Keratinocyte (primary cell): ENCODE measurements around the gene PDCD6IP. TPM values are rescaled to one million over a fixed set of nuclear protein-coding genes. Genes with fewer than 3 reads are reported as not detected.
A peak's percentile ranks its signal among the peaks of the same experiment; 100 is the strongest.

Source experiments
- DNase-seq: peaks from one replicate; pipeline ENCODE4 v3.0.0-alpha.2; 2011; ENCODE audit warnings: low read depth, missing footprints, low spot score
- FAIRE-seq: peaks from 2 replicates; lab custom pipeline; 2011; peaks lifted over from hg19 to GRCh38; lab: Jason Lieb, UNC
- H2AFZ ChIP-seq: 2 replicates; pipeline ENCODE4 v1.6.0; 2012; ENCODE audit warnings: low read length, control low read depth, inconsistent platforms; ENCODE audit not compliant: control insufficient read depth
- H3K27ac ChIP-seq: 2 replicates; pipeline ENCODE4 v1.5.1; 2011; ENCODE audit warnings: low read length; ENCODE audit not compliant: control insufficient read depth, insufficient read depth
- H3K27me3 ChIP-seq: 3 replicates; pipeline ENCODE4 v1.6.0; 2011; ENCODE audit warnings: low read length; ENCODE audit not compliant: control insufficient read depth, insufficient read depth; ENCODE audit errors: extremely low read depth
- H3K36me3 ChIP-seq, 2 experiments: 2 replicates in 1 of 2; 3 replicates in 1 of 2; pipeline ENCODE4 v1.5.1; 2011; ENCODE audit warnings: low read length in 2 of 2, mild to moderate bottlenecking in 1 of 2; ENCODE audit not compliant: control insufficient read depth in 2 of 2, insufficient read depth in 2 of 2; ENCODE audit errors: extremely low read depth in 1 of 2
- H3K4me1 ChIP-seq: 3 replicates; pipeline ENCODE4 v1.5.1; 2011; ENCODE audit warnings: low read length; ENCODE audit not compliant: control insufficient read depth, insufficient read depth; ENCODE audit errors: extremely low read depth
- H3K4me2 ChIP-seq: 3 replicates; pipeline ENCODE4 v1.6.0; 2011; ENCODE audit warnings: low read depth, low read length; ENCODE audit not compliant: control insufficient read depth, insufficient read depth; ENCODE audit errors: extremely low read depth
- H3K4me3 ChIP-seq, 3 experiments: fragments of 200-600 bp in 1 of 3; sonication (generic) in 1 of 3; 2 replicates in 2 of 3; 3 replicates in 1 of 3; pipeline ENCODE4 v1.5.1; 2011 to 2016; ENCODE audit warnings: low read length in 3 of 3, mild to moderate bottlenecking in 3 of 3, control low read depth in 2 of 3, inconsistent platforms in 1 of 3, low read depth in 1 of 3, mixed read lengths in 1 of 3, mixed run types in 1 of 3, moderate library complexity in 1 of 3; ENCODE audit not compliant: control insufficient read depth in 2 of 3, insufficient read depth in 2 of 3; ENCODE audit errors: extremely low read depth in 1 of 3
- H3K79me2 ChIP-seq: 2 replicates; pipeline ENCODE4 v1.6.0; 2012; ENCODE audit warnings: low read length; ENCODE audit not compliant: control insufficient read depth, insufficient read depth
- H3K9ac ChIP-seq: 3 replicates; pipeline ENCODE4 v1.6.0; 2011; ENCODE audit warnings: low read length; ENCODE audit not compliant: control insufficient read depth, insufficient read depth; ENCODE audit errors: extremely low read depth
- H3K9me1 ChIP-seq: 3 replicates; pipeline ENCODE4 v1.6.0; 2011; ENCODE audit warnings: low read length; ENCODE audit not compliant: control insufficient read depth, insufficient read depth; ENCODE audit errors: extremely low read depth
- H3K9me3 ChIP-seq: 2 replicates; pipeline ENCODE4 v1.5.1; 2012; ENCODE audit warnings: low read depth, low read length; ENCODE audit not compliant: control insufficient read depth
- H4K20me1 ChIP-seq: 3 replicates; pipeline ENCODE4 v1.6.0; 2011; ENCODE audit warnings: low read length; ENCODE audit not compliant: control insufficient read depth, insufficient read depth; ENCODE audit errors: extremely low read depth
- EZH2 ChIP-seq: IDR thresholded peaks from one replicate; pipeline ENCODE4 v1.6.1; 2012; ENCODE audit warnings: inconsistent platforms, mild to moderate bottlenecking, low read length, moderate library complexity
- dilution Hi-C: fragments of 300-500 bp; cut with MboI; formaldehyde crosslinking; loops from one replicate; pipeline ENCODE4 v1.7.0; 2020; ENCODE audit warnings: low sequenced_read_pairs; ENCODE audit not compliant: extremely low pct_ligation_motif_present
- polyA plus RNA-seq, 5 experiments: library from polyadenylated mRNA; depleted of rRNA in 3 of 5; stranded (reverse) in 3 of 5; stranded (forward) in 1 of 5; unstranded in 1 of 5; fragments of >200 nt; gene quantifications; 1 replicate in 1 of 5; 2 replicates in 3 of 5; 3 replicates in 1 of 5; pipeline versions ENCODE4 v1.2.1 to v1.2.3, GENCODE V29; 2011 to 2012; ENCODE audit warnings: missing spikeins in 2 of 5, low read depth in 1 of 5, low replicate concordance in 1 of 5
- TF ChIP-seq, protein P1 (sequence below), 3 experiments: IDR thresholded peaks in 1 of 3; conservative IDR thresholded peaks in 1 of 3; optimal IDR thresholded peaks in 1 of 3; 2 replicates in 2 of 3; 3 replicates in 1 of 3; pipeline versions ENCODE3 to v1.5.1; 2011; ENCODE audit warnings: low read length in 3 of 3, mild to moderate bottlenecking in 3 of 3, moderate library complexity in 2 of 3, control low read depth in 1 of 3, inconsistent platforms in 1 of 3; ENCODE audit not compliant: insufficient read depth in 2 of 3; ENCODE audit errors: extremely low read depth in 1 of 3

The PDCD6IP gene
- polyA plus RNA-seq, 1 donor (not counting 4 experiments of a cell fraction or from before 2014, with no cell fraction given) = 183 TPM

DNA sequence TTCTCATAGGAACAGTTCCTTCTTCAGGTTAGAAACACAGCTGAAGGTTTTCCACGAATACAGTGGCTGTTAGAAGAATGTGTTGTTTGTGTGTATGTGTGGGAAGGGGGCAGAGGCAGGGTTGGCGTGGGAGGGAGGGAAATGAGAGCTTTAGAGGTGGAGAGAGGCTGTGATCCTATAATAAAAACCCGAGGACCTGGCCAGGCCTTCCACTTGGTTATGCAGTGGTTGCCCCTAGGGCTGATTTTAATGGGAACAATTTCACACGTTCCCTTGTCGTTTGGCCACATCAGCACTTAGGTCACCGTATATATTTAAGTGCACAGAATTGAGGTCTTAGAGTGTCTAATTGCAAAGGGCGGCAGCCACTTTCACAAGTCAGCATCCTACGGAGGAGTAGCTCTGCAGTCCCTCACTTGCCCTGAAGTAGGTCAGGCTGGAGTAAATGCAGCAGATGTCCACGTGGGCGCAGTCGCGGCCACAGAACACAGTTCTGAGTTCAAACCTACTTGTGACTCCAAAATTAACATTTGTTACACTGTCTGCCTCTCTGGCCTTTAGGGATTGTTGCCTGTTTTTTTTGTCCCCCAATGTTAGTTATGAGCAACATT is 85.6 kb downstream of the PDCD6IP start:
- no peak for FAIRE-seq

DNA sequence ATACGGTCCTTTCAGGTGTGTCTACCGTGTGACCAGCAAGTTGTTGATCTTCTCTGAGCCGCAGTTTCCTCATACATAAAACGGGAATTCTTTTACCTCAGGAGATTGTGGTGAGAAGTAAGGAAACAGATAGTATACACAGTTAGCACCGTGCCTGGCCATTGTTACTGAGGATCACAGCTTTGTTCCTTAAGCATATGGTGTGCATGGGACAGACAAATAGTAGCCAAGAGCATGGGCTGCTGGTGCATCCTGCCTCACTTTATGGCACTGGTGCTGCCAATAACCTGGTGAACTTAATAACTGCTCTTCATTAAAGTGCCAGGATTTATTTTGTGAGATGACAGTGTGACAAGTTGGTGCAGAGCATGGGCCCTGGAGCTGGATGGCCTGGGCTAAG is 86.3 kb downstream of the PDCD6IP start:
- no peak for TF ChIP-seq EZH2
- TF ChIP-seq, protein P1, sequence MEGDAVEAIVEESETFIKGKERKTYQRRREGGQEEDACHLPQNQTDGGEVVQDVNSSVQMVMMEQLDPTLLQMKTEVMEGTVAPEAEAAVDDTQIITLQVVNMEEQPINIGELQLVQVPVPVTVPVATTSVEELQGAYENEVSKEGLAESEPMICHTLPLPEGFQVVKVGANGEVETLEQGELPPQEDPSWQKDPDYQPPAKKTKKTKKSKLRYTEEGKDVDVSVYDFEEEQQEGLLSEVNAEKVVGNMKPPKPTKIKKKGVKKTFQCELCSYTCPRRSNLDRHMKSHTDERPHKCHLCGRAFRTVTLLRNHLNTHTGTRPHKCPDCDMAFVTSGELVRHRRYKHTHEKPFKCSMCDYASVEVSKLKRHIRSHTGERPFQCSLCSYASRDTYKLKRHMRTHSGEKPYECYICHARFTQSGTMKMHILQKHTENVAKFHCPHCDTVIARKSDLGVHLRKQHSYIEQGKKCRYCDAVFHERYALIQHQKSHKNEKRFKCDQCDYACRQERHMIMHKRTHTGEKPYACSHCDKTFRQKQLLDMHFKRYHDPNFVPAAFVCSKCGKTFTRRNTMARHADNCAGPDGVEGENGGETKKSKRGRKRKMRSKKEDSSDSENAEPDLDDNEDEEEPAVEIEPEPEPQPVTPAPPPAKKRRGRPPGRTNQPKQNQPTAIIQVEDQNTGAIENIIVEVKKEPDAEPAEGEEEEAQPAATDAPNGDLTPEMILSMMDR (optimal IDR thresholded peaks at IDR 0.05 in 1 of 3, IDR thresholded peaks at IDR 0.05 in 1 of 3, conservative IDR thresholded peaks at IDR 0.05 in 1 of 3; ENCODE audit: extremely low read depth in 1 of 3, insufficient read depth in 2 of 3, low read length in 3 of 3) = no peak
- Histone ChIP-seq H3K79me2 (no peaks in the 10 kb centered on the region), H3K4me1 (peaks cover 8% of the 10 kb centered on the region), H3K9ac (no peak overlapping the region), H3K36me3 (no peaks in the 10 kb centered on the region), H4K20me1 (no peaks in the 10 kb centered on the region), H3K4me3 (no peak overlapping the region), H3K27me3 (no peaks in the 10 kb centered on the region), H2AFZ (no peak overlapping the region), H3K9me3 (no peaks in the 10 kb centered on the region), H3K27ac (no peak overlapping the region), H3K4me2 (no peak overlapping the region), H3K9me1 (no peaks in the 10 kb centered on the region)
- dilution Hi-C loops = no loop called here
- no peak for FAIRE-seq
- no peak for DNase-seq

More for the DNA sequence above, 85.6 kb downstream of the PDCD6IP start:
- H3K9ac ChIP-seq = no peak overlapping the region
- DNase-seq = no peak
- H3K27me3 ChIP-seq = no peaks in the 10 kb centered on the region
- no peak overlapping the region for H3K4me3 ChIP-seq
- H3K4me1 ChIP-seq = peaks cover 8% of the 10 kb centered on the region
- H4K20me1 ChIP-seq = no peaks in the 10 kb centered on the region
- H3K4me2 ChIP-seq = no peak overlapping the region
- H2AFZ ChIP-seq = no peak overlapping the region
- H3K9me1 ChIP-seq = no peaks in the 10 kb centered on the region
- no peaks in the 10 kb centered on the region for H3K36me3 ChIP-seq
- dilution Hi-C loops = no loop called here
- H3K27ac ChIP-seq = no peak overlapping the region
- H3K79me2 ChIP-seq = no peaks in the 10 kb centered on the region
- no peaks in the 10 kb centered on the region for H3K9me3 ChIP-seq
- no peak for TF ChIP-seq EZH2
- TF ChIP-seq, protein P1 (optimal IDR thresholded peaks at IDR 0.05 in 1 of 3, IDR thresholded peaks at IDR 0.05 in 1 of 3, conservative IDR thresholded peaks at IDR 0.05 in 1 of 3; ENCODE audit: extremely low read depth in 1 of 3, insufficient read depth in 2 of 3, low read length in 3 of 3) = peak in 1 of 3 experiments; percentile 14
